ENCODE results near the gene EMP1. TPM values are rescaled to one million over a fixed set of nuclear protein-coding genes. Genes with fewer than 3 reads are reported as not detected.
A peak's percentile ranks its signal among the peaks of the same experiment; 100 is the strongest.

Gene EMP1, protein sequence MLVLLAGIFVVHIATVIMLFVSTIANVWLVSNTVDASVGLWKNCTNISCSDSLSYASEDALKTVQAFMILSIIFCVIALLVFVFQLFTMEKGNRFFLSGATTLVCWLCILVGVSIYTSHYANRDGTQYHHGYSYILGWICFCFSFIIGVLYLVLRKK
- 100 to 1,000 TPM; 237 to 838 (median 402) TPM for total RNA-seq

- intact Hi-C loops (cut with DNase I; ENCODE audit: low total_unique reads): no loop called here
- DNase-seq (ENCODE audit: low spot score in 2 of 2): peak; percentile 99
- TF ChIP-seq POLR2A (IDR thresholded peaks at IDR 0.05) (peak in 1 of 2 donors; percentile 91), CTCF (IDR thresholded peaks at IDR 0.05) (no peak)
- H3K4me3 ChIP-seq (ENCODE audit: low read depth, poor library complexity, severe bottlenecking): peak within 1 kb of the TSS; percentile 52
- WGBS, 2 donors: 3 to 7% methylated on average over 11 of the region's 11 CpGs
Measured at GRCh38 chr12:13196130-13196921, at the start of gene EMP1. Gene EMP1 (plus strand): TSS chr12:13196726. CDS start chr12:13211511, 14,785 bp downstream.

DNA sequence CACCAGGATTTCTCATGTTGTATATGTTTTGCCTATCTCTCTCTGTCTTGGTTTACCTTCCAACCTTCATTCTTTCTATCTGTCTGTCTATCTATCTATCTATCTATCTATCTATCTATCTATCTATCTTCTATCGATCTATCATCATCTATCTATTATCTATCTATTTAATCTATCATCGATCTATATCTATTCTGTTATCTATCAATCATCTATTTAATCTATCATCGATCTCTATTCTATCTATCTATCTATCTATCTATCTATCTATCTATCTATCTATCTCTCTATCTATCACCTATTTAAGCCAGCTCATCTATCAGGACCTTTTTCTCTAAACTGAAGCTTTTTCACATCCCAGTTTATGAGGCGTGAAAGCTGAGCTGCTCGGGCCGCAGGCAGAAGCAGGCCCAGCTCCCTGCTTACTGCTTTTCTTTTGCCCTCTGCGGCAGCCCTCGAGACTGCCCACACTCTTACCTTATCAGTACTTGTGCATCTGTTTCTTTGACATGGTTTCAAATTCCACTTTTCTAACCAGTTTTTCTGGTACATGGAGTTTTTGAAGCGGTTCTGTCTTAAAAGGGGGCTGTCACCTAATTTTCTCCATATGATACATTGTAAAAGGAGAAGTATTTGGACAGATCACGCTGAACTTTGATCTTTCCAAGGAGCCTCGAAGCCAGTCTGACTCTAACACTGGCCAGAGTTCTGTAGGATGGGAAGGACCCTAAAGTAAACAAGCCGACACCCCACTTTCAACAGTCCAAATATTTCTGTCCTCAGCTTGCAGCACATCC lies 48.6 kb upstream of the EMP1 start:
- TF ChIP-seq CTCF (IDR thresholded peaks at IDR 0.05) (no peak), POLR2A (IDR thresholded peaks at IDR 0.05) (no peak)
- WGBS, 2 donors: 51 to 59% methylated on average over 12 of the region's 12 CpGs
- no peak overlapping the region for H3K4me3 ChIP-seq (ENCODE audit: low read depth, poor library complexity, severe bottlenecking)
- intact Hi-C loops (cut with DNase I; ENCODE audit: low total_unique reads): no loop called here
- DNase-seq (ENCODE audit: low spot score in 2 of 2): no peak

DNA sequence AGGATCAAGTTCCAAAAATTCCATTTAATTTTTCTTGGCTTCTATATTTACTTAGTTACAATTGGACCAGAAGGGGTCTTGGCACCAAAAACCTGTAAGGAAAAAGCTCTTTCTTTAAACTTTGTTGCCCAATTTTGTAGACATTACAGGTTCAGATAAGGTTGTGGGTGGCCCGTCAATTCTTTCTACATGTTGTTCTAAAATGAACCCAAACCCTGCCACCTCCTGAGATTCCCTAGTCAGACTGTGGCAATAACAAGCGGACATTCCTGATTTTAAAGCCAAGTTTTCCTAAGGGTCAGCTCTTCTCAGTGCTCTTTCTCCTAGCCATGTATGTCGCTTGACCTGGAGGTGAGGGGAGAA lies 48.1 kb upstream of the EMP1 start:
- no peak for TF ChIP-seq CTCF (IDR thresholded peaks at IDR 0.05)
- TF ChIP-seq POLR2A (IDR thresholded peaks at IDR 0.05): no peak
- 58 to 64% methylated on average over 3 of the region's 3 CpGs for WGBS, 2 donors
- intact Hi-C loops (cut with DNase I; ENCODE audit: low total_unique reads): no loop called here

GRCh38 chr12:13149411-13149810 lies 47.1 kb upstream of the EMP1 start:
- no peak for TF ChIP-seq POLR2A (IDR thresholded peaks at IDR 0.05)
- no peak for TF ChIP-seq CTCF (IDR thresholded peaks at IDR 0.05)
- intact Hi-C loops (cut with DNase I; ENCODE audit: low total_unique reads): no loop called here
- DNase-seq (ENCODE audit: low spot score in 2 of 2): no peak
- 56 to 64% methylated on average over 4 of the region's 4 CpGs for WGBS, 2 donors
- no peak overlapping the region for H3K4me3 ChIP-seq (ENCODE audit: low read depth, poor library complexity, severe bottlenecking)

More for the DNA sequence above, 48.1 kb upstream of the EMP1 start:
- H3K4me3 ChIP-seq (ENCODE audit: low read depth, poor library complexity, severe bottlenecking): no peak overlapping the region
- no peak for DNase-seq (ENCODE audit: low spot score in 2 of 2)

GRCh38 chr12:13152281-13152680 lies 44.2 kb upstream of the EMP1 start:
- intact Hi-C loops (cut with DNase I; ENCODE audit: low total_unique reads): no loop called here
- 18 to 38% methylated on average over 1 of the region's 1 CpG for WGBS, 2 donors
- no peak for TF ChIP-seq POLR2A (IDR thresholded peaks at IDR 0.05)
- TF ChIP-seq CTCF (IDR thresholded peaks at IDR 0.05): no peak
- peak in 1 of 2 donors; percentile 55 for DNase-seq (ENCODE audit: low spot score in 2 of 2)
- H3K4me3 ChIP-seq (ENCODE audit: low read depth, poor library complexity, severe bottlenecking): no peak overlapping the region

All from lower leg skin (tissue), 4 donors.